HT1080 (cell line): ENCODE data around the gene ABCB9. TPM values are rescaled to one million over a fixed set of nuclear protein-coding genes. Genes with fewer than 3 reads are reported as not detected.
A peak's percentile ranks its signal among the peaks of the same experiment; 100 is the strongest.
"Not testable (repeated sequence)": the region's sequence is repeated elsewhere in the genome, so short reads cannot be mapped to it uniquely, and the experiment has no call there.

Experiments
- DNase-seq: peaks from one replicate; pipeline ENCODE4 v3.0.0-alpha.2; 2015; ENCODE audit warnings: low read depth
- polyA plus RNA-seq, 2 experiments: library from polyadenylated mRNA; depleted of rRNA; stranded (reverse); fragments of >200 nt; gene quantifications; 2 replicates each; pipeline ENCODE4 v1.2.3, GENCODE V29; 2015
- total RNA-seq: library from RNA; depleted of rRNA; stranded (reverse); fragments of >200 nt; shearing (Covaris generic); gene quantifications from 2 replicates; pipeline ENCODE4 v1.2.3, GENCODE V29; 2014; rRNA removed

The ABCB9 gene
- total RNA-seq = 23.0 and 32.8 TPM in 2 replicates
- 22.7 and 25.7 TPM in 2 replicates for polyA plus RNA-seq (2015; cell fraction: cytosol; rRNA removed)
- polyA plus RNA-seq (2015; cell fraction: nucleus; rRNA removed) = 26.2 and 33.0 TPM in 2 replicates

DNA sequence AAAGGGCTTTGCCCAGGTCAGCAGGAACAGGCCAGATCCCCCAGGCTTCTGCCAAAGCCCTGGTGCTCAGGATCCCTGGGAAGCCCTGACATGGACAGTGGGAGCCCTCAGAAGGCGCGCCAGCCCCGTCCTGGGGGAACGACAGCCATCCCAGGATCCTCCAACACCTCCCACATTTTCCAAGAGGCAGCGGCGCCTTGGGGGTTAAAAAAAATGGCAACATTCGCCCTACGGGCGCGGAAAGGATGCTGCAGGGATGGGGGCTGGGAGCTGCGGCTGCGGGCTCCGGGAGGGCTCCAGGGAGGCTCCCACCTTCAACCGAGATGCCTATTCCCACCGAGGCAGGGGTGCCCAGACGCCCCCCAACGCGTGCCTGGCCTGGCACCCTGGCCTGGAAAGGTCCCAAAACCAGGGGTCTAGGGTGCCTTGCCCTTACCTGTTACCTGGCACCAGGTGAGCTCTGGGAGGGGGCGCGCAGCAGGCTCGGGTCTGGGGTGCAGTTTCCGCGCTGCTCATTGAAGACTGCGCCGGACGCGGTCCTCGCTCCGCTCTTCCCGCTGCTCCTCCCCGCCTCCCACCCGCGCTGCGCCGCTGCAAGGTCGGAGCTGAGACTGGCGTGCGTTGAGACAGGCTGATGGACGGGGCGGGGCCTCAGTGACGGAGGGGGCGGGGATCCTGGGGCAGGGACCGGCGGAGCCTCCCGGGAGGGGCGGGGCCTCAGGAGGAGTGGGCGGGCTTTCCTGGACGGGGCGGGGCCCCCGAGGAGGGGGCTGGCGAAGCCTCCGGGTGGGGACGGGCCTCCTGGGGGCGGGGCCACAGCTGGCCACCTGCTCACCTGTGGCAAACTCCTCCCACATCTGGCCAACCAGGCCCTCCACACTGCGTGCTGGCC lies at the start of gene ABCB9:
ABCB9 (minus strand) TSS at position 613 of the 892 bp plus-strand sequence. CDS start 6,228 bp downstream, outside the sequence.
- peak; percentile 67 for DNase-seq

- DNase-seq = not testable (repeated sequence)
These were observed 48.2 kb upstream of the ABCB9 start for GRCh38 chr12:123014473-123014872.

GRCh38 chr12:123013185-123014095 lies 47.2 kb upstream of the ABCB9 start:
- no peak for DNase-seq

DNA sequence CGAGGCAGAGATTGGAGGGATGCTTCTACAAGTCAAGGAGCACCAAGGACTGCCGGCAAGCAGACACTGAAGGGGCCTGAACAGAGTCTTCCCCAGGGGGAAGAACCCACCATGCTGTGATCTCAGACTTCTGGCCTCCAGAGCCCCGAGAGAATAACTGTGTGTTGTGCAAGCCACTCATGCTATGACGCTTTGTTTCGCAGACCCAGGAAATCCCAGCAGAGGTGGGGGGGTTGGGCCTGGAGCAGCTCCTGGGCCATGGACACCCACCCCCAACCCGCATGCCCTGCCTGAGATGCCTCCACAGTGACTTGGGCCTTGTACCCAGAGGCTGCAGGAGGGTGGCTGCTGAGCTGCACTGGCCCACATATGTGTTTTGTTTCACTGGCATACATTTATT lies 45.4 kb upstream of the ABCB9 start:
- no peak for DNase-seq

GRCh38 chr12:123010681-123011080 lies 44.4 kb upstream of the ABCB9 start:
- DNase-seq = no peak

GRCh38 chr12:123010110-123010509 lies 43.8 kb upstream of the ABCB9 start:
- DNase-seq = no peak

GRCh38 chr12:123006977-123007376 lies 40.7 kb upstream of the ABCB9 start:
- no peak for DNase-seq

DNA sequence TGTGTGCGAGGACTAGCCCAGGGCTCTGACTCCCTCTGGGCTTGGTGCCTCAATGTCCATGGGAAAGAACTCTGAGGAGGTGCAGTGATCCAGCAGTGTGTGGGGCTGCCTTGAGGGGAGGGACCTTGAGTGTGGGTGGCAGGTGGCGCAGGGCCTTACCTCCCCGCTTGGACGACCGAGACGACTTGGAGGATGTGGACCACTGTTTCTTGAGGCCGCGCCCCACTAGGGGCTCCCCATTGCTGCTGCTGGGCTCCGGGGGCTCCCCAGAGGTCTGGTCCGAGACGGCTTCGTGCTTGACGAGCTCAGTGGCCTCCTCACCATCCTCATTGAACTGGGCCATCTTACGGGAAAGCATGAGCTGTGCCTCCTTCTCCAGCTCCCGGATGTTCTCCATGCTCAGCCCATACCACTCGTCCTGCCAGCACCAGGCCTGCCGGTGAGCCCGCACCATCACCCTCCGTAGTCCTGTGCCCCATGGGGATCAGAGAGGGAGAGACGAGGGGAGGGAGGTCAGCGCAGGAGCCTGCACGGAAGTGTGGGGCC lies 38.9 kb upstream of the ABCB9 start:
- DNase-seq = no peak

DNA sequence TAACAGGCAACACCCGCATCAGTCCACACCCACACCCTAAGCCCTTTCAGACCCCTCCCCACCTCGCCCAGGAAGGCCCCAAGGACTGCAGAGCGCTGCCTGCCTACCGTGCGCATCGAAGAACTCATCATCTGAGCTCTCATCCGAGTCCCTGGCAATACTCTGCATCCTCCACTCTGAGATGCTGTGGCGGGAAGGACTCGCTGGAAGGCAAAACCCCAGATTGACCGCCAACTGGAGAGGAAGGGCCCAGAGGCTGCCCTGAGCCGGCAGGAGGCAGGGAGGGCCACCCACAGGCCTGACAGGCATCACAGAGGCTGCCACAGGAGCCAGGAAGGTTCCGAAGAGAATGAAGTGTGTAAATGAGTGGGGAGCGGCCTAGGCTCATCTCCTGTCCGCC lies 38.0 kb upstream of the ABCB9 start:
- DNase-seq = no peak

GRCh38 chr12:123003257-123003656 lies 37.0 kb upstream of the ABCB9 start:
- DNase-seq = no peak

DNA sequence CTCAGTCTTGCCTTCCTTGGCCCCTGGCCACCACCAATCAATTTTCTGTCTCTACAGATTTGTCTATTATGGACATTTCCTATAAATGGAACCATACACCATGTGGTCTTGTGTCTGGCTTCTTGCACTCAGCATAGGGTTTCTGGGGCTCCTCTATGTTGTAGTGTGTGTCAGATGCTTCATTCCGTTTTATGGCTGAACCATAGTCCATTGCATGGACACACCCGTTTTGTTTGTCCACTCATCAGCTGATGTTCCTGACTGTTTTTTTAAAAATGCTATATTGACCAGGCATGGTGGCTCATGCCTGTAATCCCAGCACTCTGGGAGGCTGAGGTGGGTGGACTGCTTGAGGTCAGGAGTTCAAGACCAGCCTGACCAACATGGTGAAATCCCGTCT lies 35.2 kb upstream of the ABCB9 start:
- no peak for DNase-seq

GRCh38 chr12:123000578-123000977 lies 34.3 kb upstream of the ABCB9 start:
- DNase-seq = no peak

DNA sequence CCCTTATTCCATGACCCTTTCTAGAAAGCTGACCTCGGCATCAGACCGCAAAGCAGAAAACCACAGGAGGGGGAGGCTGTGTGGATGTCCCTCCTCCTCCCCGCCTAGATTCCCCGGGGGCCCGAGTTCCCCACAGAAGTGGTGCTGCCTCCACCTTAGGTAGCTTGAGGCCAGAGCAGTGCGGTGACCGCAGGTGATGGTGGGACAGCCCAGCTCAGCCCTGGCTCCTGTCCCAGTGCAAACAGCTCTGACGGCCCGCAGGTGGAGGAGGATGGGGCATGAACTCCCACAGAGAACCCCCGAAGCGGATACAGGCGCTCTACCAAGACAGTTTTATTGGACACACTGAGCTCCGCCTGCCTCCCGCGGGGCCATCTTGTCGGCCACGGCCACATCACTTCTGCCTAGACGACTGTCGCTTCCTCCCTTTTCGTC lies 33.7 kb upstream of the ABCB9 start:
- no peak for DNase-seq

DNA sequence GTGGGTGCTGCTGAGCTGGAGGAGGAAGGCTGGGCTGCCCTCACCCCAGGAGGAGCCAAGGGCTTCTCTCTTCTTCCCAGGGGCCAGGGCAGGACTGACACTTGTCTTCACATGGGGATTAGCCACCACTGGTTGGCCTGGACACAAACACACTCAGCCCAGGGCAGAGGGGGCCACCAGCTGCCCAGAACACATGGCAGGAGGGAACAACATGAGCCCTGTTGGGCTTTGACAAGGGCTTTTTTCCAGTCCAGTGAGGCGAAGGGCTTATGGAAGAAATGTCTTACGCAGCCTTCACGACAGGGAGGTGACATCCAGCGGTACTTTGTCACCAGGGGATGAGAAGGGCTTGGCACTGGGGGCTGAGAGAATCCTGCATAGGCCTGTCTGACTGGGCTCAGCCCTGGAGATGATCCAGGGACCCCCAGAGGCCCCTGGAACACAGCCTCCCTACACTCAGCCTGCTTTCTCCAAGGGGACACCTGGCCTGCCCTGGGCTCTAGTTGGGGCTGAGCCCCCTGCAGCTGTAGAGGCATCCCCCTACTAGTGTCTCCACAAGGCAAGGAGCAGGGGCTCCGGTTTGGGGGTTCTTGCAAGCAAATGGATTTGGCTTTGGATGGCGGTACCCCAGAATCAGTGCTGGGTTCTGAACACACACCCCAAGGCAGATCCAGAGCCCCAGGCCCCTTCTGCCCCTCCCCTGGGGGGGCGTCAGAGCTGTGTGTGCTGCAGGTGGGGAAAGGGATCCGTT lies 33.1 kb upstream of the ABCB9 start:
- no peak for DNase-seq

DNA sequence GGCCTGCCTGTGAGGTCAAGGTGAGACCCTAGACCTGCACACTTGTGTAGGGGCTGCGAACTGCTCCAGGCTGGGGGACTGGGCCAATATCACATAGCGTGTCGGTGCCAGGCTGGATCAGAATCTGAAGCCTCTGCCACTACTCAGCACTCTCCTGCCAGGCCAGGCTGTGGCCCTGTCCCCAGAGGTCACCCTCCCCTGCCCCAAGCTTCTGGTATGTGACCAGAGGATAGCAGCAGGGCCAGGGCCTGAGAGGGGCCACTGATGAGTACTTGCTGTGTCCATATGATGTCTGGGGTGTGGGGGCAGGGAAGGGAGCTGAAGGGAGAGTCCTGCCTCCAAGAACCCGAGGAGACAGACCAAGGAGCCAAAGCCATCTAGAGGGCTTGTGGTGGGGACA lies 32.1 kb upstream of the ABCB9 start:
- no peak for DNase-seq

GRCh38 chr12:122997343-122998250 lies 31.3 kb upstream of the ABCB9 start:
- DNase-seq = no peak

DNA sequence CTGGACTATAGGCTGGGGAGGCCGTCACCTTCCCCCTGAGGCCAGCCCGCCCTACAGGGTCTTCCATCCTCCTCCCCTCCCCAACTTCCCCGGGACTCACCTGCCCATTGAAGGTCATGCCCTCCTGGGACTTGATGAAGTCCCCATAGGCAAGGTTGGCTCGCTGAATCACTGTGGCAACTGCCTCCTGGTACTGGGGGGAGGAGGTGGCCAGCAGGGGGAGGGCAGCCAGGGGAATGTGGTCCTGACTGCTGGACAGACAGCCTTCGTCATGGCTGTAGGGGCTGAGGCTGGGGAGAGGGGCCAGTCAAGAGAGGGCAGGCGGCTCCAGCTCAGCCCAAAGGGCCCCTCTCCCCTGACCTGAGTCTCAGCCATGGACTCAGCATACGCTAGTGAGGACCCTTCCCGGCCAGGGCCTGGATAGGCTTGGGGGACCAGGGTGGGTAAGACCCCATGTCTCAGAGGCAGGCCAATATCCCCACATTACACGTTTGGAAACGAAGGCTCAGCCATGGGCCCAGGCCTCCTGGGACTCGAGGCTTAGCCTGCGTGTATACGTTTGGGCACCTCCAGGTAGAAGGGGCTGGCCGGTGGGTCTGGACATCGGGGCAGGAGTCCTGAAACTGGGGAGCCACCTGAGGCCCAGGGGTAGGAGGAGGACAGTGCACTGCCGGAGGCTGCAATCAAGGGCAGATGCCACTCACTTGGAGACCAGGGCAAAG lies 30.5 kb upstream of the ABCB9 start:
- DNase-seq = no peak

DNA sequence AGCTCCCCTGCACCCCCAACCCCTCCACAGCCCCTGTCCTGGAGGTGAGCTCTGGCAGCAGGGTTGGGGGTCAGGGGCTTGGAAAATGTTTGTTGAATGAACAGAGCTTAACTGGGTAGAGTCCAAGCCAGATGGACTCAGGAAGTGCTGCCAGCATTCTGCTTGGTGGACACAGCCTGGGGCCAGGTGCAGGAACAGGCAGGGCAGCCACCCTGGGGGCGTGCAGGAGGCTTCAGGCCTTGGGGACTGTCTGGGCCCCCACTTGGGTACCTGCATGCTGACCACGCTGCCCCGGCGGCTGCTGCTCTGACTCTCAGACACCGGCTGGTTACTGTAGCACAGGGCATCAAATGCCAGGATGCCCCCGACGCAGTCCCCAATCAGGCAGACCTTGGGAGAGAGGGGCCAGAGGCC lies 29.9 kb upstream of the ABCB9 start:
- DNase-seq = no peak
